Measurements from ENCODE around the gene TBK1. TPM values are rescaled to one million over a fixed set of nuclear protein-coding genes. Genes with fewer than 3 reads are reported as not detected.

TBK1 gene
- polyA plus RNA-seq, 3 donors = 21.0 to 22.5 (median 21.6) TPM

DNA sequence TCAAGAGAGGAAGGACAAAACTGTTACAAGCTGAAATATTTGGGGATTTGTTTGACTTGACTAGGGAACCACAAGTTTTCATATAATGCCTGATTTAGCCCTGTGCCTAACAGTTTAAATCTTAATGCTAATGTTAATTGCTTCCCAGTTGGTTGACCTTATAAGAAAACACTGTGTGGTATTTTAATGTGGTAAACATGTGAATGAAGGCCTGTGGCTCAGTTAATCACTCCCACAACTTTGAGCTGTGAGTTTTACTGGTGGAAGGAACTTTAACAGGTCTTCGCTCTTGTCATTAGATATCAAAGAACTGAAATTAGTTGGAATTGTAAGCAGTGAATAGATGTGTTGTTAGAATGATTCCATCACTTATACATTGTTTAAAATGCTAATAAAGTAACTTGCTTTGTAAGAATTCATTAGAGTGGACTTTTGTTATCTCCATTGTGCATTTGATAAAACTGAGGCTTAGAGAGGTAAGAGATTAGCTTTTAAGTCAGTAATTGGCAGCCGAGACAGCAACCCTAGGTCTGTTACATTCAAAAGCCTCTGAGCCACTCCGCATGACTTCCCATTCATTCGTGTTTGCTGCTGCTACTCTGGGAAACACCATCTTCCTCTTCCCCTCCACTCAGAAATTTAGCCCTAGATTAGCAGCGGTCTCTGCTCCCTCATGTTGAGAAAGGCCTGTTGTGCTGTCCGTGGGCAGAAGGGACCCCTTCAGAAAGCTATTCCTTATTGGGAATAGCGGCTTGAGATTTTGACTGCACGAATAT, 1.0 kb upstream of the TBK1 start:
- no peak for DNase-seq (ENCODE audit: low read depth in 3 of 3, low spot score in 2 of 3)

DNA sequence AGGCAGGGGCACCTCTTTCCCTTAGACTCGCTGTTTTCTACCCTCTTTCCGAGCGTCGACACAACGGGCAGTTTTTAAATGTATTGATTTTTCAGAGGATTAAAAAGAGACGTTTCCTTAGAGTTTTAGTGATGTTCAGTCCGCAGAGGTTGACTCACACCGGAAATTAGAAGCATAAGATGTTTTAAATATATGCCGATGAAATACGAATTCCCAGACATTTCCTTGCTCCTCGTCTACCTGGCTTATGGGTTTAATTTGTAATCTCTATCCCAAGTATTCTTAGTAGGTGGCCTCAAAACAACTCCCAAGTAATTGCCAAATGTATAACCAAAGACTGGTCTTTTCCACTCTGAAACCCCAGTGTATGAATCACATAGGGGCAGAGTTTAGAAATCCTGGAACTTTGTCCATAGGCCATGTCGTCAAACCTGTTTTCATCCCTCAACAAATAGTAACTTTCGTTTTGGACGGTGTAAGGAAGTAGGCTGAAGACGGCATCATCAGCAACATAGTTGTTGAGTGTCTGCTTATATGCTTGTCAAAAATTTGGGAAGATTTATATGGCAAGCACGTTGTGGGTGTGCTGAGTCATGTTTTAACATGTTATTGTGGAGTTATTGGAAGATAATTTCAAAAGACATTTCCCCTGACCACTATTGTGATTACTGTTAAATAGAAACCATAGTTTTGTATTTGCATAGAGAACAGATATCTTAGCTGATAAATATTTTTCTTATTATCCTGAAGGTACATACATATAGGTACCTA, 824 bp downstream of the TBK1 start:
- DNase-seq (ENCODE audit: low read depth in 3 of 3, low spot score in 2 of 3) = peak; percentile 9 to 33 (median 18)

- no peak for DNase-seq (ENCODE audit: low read depth in 3 of 3, low spot score in 2 of 3)
Measured at GRCh38 chr12:64455506-64455905, 3.6 kb downstream of the TBK1 start.

DNA sequence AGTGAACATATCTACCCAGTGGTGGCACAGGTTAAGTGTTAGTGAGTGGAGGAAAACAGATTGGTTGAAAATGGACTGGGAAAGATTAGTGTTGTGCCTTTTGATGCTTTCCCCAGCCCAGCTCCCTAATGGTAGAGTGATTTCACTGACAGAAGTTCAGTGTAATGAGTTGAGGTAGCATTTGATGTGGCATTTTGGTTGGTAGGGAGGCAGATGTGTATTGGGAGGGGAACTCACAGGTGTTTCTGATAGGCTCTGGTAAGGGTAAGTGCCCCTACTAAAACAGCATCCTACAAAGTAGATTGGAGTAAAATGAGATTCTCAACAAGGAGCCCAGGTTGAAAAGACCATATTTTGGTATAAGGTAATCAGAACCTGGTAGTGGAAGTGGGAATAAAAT, 4.2 kb downstream of the TBK1 start:
- no peak for DNase-seq (ENCODE audit: low read depth in 3 of 3, low spot score in 2 of 3)

- no peak for DNase-seq (ENCODE audit: low read depth in 3 of 3, low spot score in 2 of 3)
Measured at GRCh38 chr12:64457032-64457431, 5.1 kb downstream of the TBK1 start.

DNA sequence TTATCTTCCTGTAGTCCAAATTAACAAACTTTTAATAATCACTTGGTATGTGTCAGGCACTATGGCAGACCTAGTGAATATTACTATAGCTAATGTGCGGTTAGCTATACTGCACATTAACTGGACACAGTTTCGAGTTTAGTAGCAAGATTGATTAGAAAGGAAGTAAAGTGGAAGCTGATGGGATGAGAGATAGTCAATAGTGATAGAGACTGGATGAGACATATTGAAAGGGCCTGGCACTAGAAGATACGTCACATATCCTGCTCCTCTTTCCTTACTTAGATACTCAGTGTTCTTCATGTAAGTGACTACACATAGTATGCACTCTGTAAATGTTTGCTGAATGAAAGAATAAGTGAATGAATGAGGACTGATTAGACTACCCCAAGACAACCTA, 5.5 kb downstream of the TBK1 start:
- no peak for DNase-seq (ENCODE audit: low read depth in 3 of 3, low spot score in 2 of 3)

DNA sequence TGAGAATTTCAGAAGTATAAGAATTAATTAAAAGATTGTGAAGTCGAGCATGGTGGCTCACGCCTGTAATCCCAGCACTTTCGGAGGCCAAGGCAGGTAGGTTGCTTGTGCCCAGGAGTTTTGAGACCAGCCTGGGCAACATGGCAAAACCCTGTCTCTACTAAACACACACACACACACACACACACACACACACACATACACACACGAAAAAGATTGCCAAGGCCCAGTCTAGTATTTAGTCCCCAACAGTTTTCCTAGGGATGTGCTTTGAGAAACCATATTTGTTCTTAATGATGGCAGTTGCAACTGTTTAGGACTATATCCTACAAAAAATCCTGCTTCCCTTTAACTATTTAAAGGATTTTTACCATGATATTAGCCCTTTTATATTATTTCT, 6.0 kb downstream of the TBK1 start:
- no peak for DNase-seq (ENCODE audit: low read depth in 3 of 3, low spot score in 2 of 3)

DNA sequence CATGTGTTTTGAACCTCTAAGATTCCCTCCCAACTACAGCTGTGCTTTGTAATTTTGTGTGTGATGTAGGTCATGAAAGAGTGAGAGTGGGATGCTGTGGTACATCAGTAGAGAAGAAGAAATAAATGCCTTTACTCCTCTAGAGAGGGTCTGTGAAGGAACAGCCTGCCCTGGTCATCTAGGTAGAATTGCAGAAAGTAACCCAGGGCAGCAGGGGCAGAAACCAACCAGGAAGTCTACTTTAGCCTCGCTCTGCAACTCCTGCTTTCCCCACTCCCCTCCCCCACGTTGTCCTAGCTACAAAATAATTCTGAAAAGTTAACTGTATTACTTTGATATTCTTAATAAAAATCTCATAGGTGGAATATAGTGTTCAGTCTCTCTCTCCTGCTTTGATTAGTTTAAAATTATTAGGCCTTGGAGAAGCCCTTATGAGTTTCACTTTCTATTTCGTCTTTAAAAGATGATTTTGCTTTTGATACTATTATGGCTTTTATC, 7.5 kb downstream of the TBK1 start:
- DNase-seq (ENCODE audit: low read depth in 3 of 3, low spot score in 2 of 3) = no peak

GRCh38 chr12:64461634-64462414, 9.9 kb downstream of the TBK1 start:
- DNase-seq (ENCODE audit: low read depth in 3 of 3, low spot score in 2 of 3) = no peak

- no peak for DNase-seq (ENCODE audit: low read depth in 3 of 3, low spot score in 2 of 3)
Measured at GRCh38 chr12:64466178-64466577, 14.3 kb downstream of the TBK1 start.

- no peak for DNase-seq (ENCODE audit: low read depth in 3 of 3, low spot score in 2 of 3)
Measured at GRCh38 chr12:64468966-64469365, 17.0 kb downstream of the TBK1 start.

GRCh38 chr12:64469455-64470142, 17.7 kb downstream of the TBK1 start:
- no peak for DNase-seq (ENCODE audit: low read depth in 3 of 3, low spot score in 2 of 3)

DNA sequence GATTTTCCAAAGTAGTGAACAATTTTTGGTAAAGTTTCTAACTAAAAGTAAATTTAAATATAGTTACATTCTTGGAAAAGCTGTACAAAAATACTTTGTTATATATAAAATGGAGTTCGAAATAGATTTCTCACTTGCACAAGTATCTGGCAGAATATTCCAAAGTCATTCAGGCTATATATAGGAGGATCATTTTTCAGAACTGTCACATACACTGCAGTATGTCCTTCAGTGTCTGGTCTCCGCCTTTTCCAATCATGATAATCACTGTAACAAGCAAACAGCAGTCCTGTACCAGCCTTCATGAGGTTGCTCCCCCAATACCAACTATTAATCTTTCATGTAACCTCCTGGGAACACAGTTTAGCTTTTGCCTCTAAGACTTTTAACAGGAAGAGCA, 18.6 kb downstream of the TBK1 start:
- no peak for DNase-seq (ENCODE audit: low read depth in 3 of 3, low spot score in 2 of 3)

GRCh38 chr12:64473176-64473575, 21.3 kb downstream of the TBK1 start:
- no peak for DNase-seq (ENCODE audit: low read depth in 3 of 3, low spot score in 2 of 3)

DNA sequence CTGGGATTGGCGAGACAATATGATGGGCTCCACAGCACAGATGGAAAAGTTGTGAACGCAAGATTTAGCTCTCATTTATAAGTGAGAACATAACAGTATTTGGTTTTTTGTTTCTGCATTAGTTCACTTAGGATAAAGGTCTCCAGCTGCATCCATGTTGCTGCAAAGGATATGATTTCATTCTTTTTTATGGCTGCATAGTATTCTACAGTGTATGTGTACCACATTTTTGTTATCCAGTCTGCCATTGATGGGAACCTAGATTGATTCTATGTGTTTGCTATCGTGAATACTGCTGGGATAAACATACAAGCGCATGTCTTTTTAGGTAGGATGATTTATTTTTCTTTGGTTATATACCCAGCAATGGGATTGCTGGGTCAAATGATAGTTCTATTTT, 23.6 kb downstream of the TBK1 start:
- DNase-seq (ENCODE audit: low read depth in 3 of 3, low spot score in 2 of 3) = no peak

DNA sequence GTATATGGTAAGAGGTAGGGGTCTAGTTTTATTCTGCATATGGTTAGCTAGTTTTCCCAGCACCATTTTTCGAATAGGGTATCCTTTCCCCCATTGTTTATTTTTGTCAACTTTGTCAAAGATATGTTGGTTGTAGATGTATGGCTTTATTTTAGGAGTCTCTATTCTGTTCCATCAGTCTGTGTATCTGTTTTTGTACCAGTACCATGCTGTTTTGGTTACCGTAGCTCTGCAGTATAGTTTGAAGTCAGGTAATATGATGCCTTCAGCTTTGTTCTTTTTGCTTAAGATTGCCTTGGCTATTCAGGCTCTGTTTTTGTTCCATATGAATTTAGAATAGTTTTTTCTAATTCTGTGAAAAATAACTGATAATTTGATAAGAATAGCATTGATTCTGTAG, 24.9 kb downstream of the TBK1 start:
- no peak for DNase-seq (ENCODE audit: low read depth in 3 of 3, low spot score in 2 of 3)

DNA sequence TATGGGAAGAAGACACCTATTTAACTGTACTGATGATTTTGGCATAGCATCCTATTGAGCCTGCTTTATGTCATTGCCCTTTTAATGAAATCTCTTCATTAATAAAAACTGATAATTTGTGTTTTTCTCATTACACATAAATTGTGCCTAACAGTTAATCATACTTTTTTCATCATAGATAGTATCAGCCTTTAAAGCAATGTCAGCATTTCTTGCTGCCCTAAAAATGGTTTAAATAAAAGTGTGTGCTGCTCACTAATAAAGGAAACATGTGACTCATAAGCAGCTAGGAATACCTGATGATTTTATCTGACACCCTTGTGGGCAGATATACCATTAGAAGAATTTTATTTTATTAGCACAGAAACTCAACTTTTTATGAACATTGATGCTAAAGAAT, 26.7 kb downstream of the TBK1 start:
- DNase-seq (ENCODE audit: low read depth in 3 of 3, low spot score in 2 of 3) = no peak

DNA sequence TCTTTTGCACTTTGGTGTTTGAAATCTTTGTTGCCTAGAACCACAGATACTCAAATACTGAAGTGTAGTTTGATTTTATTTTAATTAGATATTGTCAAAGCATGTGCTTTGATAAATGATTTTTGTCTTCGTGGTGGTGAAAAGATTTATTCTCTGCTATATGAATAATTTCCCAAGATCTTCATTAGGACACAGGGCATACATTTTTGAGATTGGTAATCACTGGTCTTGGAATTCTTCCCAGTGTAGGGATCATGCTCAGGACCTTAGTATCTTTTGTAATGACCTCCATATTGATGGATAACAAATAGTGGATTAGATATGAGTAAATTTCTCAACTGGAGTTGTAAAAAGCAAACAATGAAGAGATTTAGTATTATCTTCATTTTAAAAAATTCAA, 28.2 kb downstream of the TBK1 start:
- DNase-seq (ENCODE audit: low read depth in 3 of 3, low spot score in 2 of 3) = no peak

GRCh38 chr12:64486657-64487056, 34.7 kb downstream of the TBK1 start:
- no peak for DNase-seq (ENCODE audit: low read depth in 3 of 3, low spot score in 2 of 3)

DNA sequence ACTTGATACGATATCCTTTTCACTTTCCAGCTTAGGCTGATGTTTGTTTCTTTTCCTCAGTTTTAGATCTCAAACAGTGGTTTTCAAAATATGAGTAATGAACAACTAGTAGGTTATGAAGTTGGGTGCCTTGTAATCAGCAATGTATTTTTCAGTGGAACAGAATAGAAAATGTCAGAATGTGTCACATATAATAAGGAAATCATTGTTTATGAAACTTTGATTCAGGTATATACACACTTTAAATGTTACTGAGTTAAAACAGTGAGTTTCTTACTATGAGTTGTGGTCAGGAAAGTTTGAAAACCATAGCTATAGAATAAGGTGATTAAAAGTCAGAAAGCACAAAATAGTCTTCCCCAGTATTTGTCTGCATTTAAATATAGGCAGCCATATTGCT, 39.8 kb downstream of the TBK1 start:
- DNase-seq (ENCODE audit: low read depth in 3 of 3, low spot score in 2 of 3) = no peak

- DNase-seq (ENCODE audit: low read depth in 3 of 3, low spot score in 2 of 3) = no peak
Measured at GRCh38 chr12:64493513-64493912, 41.6 kb downstream of the TBK1 start.
